Stimulated activated memory B cell treated with anti-CD40 and anti-IgM and Interleukin-4, amounts not matched to agents 10 μg/mL and 1 μg/mL and 100 μg/mL, for 72 hours (primary cell): Measurements from ENCODE around the gene PRSS27.
A peak's percentile ranks its signal among the peaks of the same experiment; 100 is the strongest.

Source experiments
- ATAC-seq: fragments of 150-1000 bp; cut with Tn5 transposase; 2 replicates; pipeline ENCODE4 v1.10.0; 2021
- H3K27ac Mint-ChIP-seq: one replicate; pipeline ENCODE4 v1.8.0; 2022; ENCODE audit warnings: mild to moderate bottlenecking, mixed read lengths
- H3K27me3 Mint-ChIP-seq: one replicate; pipeline ENCODE4 v1.8.0; 2022; ENCODE audit warnings: mixed read lengths
- H3K36me3 Mint-ChIP-seq: one replicate; pipeline ENCODE4 v1.8.0; 2022; ENCODE audit warnings: mixed read lengths
- H3K4me1 Mint-ChIP-seq: one replicate; pipeline ENCODE4 v1.8.0; 2022; ENCODE audit warnings: mixed read lengths
- H3K4me3 Mint-ChIP-seq: one replicate; pipeline ENCODE4 v1.8.0; 2022; ENCODE audit warnings: mild to moderate bottlenecking, moderate library complexity, mixed read lengths
- H3K9me3 Mint-ChIP-seq: one replicate; pipeline ENCODE4 v1.8.0; 2022; ENCODE audit warnings: mixed read lengths

Gene PRSS27

GRCh38 chr16:2720064-2720457 lies at the start of gene PRSS27:
Gene PRSS27, minus strand, starts transcription at chr16:2720224. Its CDS starts 64 bp downstream, at chr16:2720160.
- Mint-ChIP-seq H3K4me3 (peak within 1 kb of the TSS; percentile 88), H3K9me3 (no peaks in the 10 kb centered on the region), H3K4me1 (peaks cover 15% of the 10 kb centered on the region), H3K36me3 (no peaks in the 10 kb centered on the region), H3K27ac (peak within 1 kb of the TSS; percentile 89), H3K27me3 (peaks cover 22% of the 10 kb centered on the region)
- ATAC-seq = no peak

- H3K36me3 Mint-ChIP-seq = peaks cover 72% of the 10 kb centered on the region
- peaks cover 39% of the 10 kb centered on the region for H3K4me1 Mint-ChIP-seq
- H3K27ac Mint-ChIP-seq = peak overlapping the region; percentile 48
- H3K9me3 Mint-ChIP-seq = no peaks in the 10 kb centered on the region
- H3K27me3 Mint-ChIP-seq = no peaks in the 10 kb centered on the region
- peak overlapping the region; percentile 44 for H3K4me3 Mint-ChIP-seq
- ATAC-seq = no peak
Observed at GRCh38 chr16:2769675-2770056, 49.6 kb upstream of the PRSS27 start.

- Mint-ChIP-seq H3K27ac (peak overlapping the region; percentile 48), H3K27me3 (no peaks in the 10 kb centered on the region), H3K4me3 (no peak overlapping the region), H3K36me3 (peaks cover 77% of the 10 kb centered on the region), H3K9me3 (no peaks in the 10 kb centered on the region), H3K4me1 (peaks cover 35% of the 10 kb centered on the region)
- no peak for ATAC-seq
Observed at GRCh38 chr16:2769100-2769529, 49.1 kb upstream of the PRSS27 start.

- no peaks in the 10 kb centered on the region for H3K27me3 Mint-ChIP-seq
- no peaks in the 10 kb centered on the region for H3K9me3 Mint-ChIP-seq
- H3K36me3 Mint-ChIP-seq = peaks cover 83% of the 10 kb centered on the region
- no peak for ATAC-seq
- H3K4me1 Mint-ChIP-seq = peaks cover 33% of the 10 kb centered on the region
- peak overlapping the region; percentile 48 for H3K27ac Mint-ChIP-seq
- no peak overlapping the region for H3K4me3 Mint-ChIP-seq
Observed at GRCh38 chr16:2768403-2769089, 48.5 kb upstream of the PRSS27 start.

DNA sequence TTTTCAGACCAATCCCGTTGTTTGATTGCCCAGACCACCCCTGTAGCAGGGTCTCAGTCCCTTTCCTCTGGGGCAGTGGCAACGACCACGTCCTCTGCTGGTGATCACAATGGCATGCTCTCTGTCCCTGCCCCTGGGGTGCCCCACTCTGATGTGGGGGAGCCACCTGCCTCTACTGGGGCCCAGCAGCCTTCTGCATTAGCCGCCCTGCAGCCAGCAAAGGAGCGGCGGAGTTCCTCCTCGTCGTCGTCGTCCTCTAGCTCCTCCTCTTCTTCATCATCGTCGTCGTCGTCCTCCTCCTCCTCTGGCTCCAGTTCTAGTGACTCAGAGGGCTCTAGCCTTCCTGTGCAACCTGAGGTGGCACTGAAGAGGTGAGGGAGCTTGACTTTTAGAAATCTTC lies 47.9 kb upstream of the PRSS27 start:
- Mint-ChIP-seq H3K9me3 (no peaks in the 10 kb centered on the region), H3K27ac (no peak overlapping the region), H3K27me3 (no peaks in the 10 kb centered on the region), H3K4me1 (peaks cover 34% of the 10 kb centered on the region), H3K36me3 (peaks cover 87% of the 10 kb centered on the region), H3K4me3 (no peak overlapping the region)
- ATAC-seq = no peak

DNA sequence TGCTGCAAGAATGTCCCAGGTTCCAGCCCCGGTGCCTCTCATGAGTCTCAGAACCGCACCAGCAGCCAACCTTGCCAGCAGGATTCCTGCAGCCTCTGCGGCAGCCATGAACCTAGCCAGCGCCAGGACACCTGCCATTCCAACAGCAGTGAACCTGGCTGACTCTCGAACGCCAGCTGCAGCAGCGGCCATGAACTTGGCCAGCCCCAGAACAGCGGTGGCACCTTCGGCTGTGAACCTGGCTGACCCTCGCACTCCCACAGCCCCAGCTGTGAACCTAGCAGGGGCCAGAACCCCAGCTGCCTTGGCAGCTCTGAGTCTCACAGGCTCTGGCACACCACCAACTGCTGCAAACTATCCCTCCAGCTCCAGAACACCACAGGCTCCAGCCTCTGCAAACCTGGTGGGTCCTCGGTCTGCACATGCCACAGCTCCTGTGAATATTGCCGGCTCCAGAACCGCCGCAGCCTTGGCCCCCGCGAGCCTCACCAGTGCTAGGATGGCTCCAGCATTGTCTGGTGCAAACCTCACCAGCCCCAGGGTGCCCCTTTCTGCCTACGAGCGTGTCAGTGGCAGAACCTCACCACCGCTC lies 47.2 kb upstream of the PRSS27 start:
- H3K4me1 Mint-ChIP-seq = peaks cover 33% of the 10 kb centered on the region

DNA sequence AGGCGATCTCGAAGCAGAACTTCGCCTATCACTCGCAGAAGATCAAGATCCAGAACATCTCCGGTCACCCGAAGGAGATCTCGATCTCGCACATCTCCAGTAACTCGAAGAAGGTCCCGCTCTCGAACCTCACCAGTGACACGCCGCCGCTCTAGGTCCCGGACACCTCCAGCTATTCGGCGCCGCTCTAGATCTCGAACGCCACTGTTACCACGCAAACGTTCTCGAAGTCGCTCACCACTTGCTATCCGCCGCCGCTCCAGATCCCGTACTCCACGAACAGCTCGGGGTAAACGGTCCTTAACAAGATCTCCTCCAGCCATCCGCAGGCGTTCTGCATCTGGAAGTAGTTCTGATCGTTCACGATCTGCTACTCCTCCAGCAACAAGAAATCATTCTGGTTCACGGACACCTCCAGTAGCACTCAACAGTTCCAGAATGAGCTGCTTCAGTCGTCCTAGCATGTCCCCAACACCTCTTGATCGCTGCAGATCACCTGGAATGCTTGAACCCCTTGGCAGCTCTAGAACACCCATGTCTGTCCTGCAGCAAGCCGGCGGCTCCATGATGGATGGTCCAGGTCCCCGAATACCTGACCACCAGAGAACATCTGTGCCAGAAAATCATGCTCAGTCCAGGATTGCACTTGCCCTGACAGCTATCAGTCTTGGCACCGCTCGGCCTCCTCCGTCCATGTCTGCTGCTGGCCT lies 46.6 kb upstream of the PRSS27 start:
- Mint-ChIP-seq H3K9me3 (no peaks in the 10 kb centered on the region), H3K4me1 (peaks cover 33% of the 10 kb centered on the region), H3K4me3 (no peak overlapping the region), H3K27me3 (no peaks in the 10 kb centered on the region), H3K36me3 (peaks cover 90% of the 10 kb centered on the region), H3K27ac (no peak overlapping the region)
- ATAC-seq = no peak

More for the DNA sequence above, 47.2 kb upstream of the PRSS27 start:
- H3K27me3 Mint-ChIP-seq = no peaks in the 10 kb centered on the region
- no peak for ATAC-seq
- H3K36me3 Mint-ChIP-seq = peaks cover 87% of the 10 kb centered on the region
- no peaks in the 10 kb centered on the region for H3K9me3 Mint-ChIP-seq
- H3K27ac Mint-ChIP-seq = no peak overlapping the region
- no peak overlapping the region for H3K4me3 Mint-ChIP-seq

GRCh38 chr16:2765462-2766404 lies 45.7 kb upstream of the PRSS27 start:
- H3K36me3 Mint-ChIP-seq = peaks cover 92% of the 10 kb centered on the region
- H3K27me3 Mint-ChIP-seq = no peaks in the 10 kb centered on the region
- peaks cover 28% of the 10 kb centered on the region for H3K4me1 Mint-ChIP-seq
- H3K27ac Mint-ChIP-seq = no peak overlapping the region
- no peaks in the 10 kb centered on the region for H3K9me3 Mint-ChIP-seq
- H3K4me3 Mint-ChIP-seq = no peak overlapping the region
- no peak for ATAC-seq

GRCh38 chr16:2764718-2765117 lies 44.7 kb upstream of the PRSS27 start:
- Mint-ChIP-seq H3K27ac (no peak overlapping the region), H3K36me3 (peaks cover 94% of the 10 kb centered on the region), H3K9me3 (no peaks in the 10 kb centered on the region), H3K4me3 (no peak overlapping the region), H3K27me3 (no peaks in the 10 kb centered on the region), H3K4me1 (peaks cover 29% of the 10 kb centered on the region)
- no peak for ATAC-seq

- ATAC-seq = no peak
- H3K4me1 Mint-ChIP-seq = peaks cover 19% of the 10 kb centered on the region
- no peak overlapping the region for H3K4me3 Mint-ChIP-seq
- H3K36me3 Mint-ChIP-seq = peaks cover 98% of the 10 kb centered on the region
- H3K27me3 Mint-ChIP-seq = no peaks in the 10 kb centered on the region
- H3K27ac Mint-ChIP-seq = no peak overlapping the region
- no peaks in the 10 kb centered on the region for H3K9me3 Mint-ChIP-seq
Observed at GRCh38 chr16:2763173-2763572, 43.1 kb upstream of the PRSS27 start.

DNA sequence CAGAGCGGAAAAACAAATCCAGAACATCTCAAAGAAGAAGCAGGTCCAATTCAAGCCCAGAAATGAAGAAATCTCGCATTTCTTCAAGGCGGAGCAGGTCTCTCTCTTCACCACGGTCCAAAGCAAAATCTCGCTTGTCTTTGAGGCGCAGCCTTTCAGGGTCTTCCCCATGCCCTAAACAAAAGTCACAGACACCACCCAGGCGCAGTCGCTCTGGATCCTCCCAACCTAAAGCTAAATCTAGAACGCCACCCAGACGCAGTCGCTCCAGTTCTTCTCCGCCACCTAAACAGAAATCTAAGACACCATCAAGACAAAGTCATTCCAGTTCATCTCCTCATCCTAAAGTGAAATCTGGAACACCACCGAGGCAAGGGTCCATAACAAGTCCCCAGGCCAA lies 42.7 kb upstream of the PRSS27 start:
- H3K27me3 Mint-ChIP-seq = no peaks in the 10 kb centered on the region
- no peak for ATAC-seq
- H3K4me3 Mint-ChIP-seq = no peak overlapping the region
- H3K9me3 Mint-ChIP-seq = no peaks in the 10 kb centered on the region
- H3K27ac Mint-ChIP-seq = no peak overlapping the region
- H3K36me3 Mint-ChIP-seq = peaks cover 99% of the 10 kb centered on the region
- peaks cover 18% of the 10 kb centered on the region for H3K4me1 Mint-ChIP-seq

DNA sequence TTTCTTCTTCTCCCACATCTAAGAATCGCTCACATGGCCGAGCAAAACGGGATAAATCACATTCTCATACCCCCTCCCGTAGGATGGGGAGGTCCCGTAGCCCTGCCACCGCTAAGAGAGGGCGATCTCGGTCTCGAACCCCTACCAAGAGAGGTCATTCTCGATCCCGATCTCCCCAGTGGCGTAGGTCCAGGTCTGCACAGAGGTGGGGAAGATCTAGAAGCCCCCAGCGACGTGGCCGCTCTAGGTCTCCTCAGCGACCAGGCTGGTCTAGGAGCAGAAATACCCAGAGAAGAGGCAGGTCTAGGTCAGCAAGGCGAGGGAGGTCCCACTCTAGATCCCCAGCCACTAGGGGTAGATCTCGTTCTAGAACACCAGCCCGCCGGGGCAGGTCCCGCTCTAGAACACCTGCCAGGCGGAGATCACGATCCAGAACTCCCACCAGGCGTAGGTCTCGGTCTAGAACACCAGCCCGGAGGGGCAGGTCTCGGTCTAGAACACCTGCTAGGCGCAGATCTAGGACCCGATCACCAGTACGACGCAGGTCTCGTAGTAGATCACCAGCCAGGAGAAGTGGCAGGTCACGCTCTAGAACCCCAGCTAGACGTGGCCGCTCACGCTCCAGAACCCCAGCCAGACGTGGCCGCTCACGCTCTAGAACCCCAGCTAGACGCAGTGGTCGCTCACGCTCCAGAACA lies 42.0 kb upstream of the PRSS27 start:
- H3K4me3 Mint-ChIP-seq = no peak overlapping the region
- no peaks in the 10 kb centered on the region for H3K27me3 Mint-ChIP-seq
- H3K9me3 Mint-ChIP-seq = no peaks in the 10 kb centered on the region
- H3K27ac Mint-ChIP-seq = no peak overlapping the region
- peaks cover 100% of the 10 kb centered on the region for H3K36me3 Mint-ChIP-seq
- ATAC-seq = no peak
- H3K4me1 Mint-ChIP-seq = peaks cover 22% of the 10 kb centered on the region

GRCh38 chr16:2761472-2761871 lies 41.4 kb upstream of the PRSS27 start:
- no peak for ATAC-seq
- H3K27ac Mint-ChIP-seq = no peak overlapping the region
- no peaks in the 10 kb centered on the region for H3K9me3 Mint-ChIP-seq
- H3K4me3 Mint-ChIP-seq = no peak overlapping the region
- peaks cover 100% of the 10 kb centered on the region for H3K36me3 Mint-ChIP-seq
- H3K27me3 Mint-ChIP-seq = no peaks in the 10 kb centered on the region
- H3K4me1 Mint-ChIP-seq = peaks cover 28% of the 10 kb centered on the region

DNA sequence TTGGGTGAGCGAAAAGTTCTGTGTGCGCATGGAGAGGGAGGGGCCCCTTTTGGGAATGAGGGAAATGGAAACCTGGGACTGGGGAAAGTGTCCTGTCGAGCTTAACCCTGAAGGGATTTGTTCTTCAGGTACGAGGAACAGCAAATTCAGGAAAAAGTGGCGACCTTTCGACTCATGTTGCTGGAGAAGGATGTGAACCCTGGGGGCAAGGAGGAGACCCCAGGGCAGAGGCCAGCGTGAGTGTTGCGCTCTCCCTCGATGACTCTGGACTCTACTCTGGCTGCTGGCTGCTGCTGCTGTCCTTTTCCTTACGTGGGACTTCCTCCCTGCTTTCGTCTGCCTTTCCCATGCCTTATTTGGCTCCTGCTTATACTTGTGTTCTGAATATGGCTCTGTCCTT lies 37.3 kb upstream of the PRSS27 start:
- ATAC-seq = no peak
- peaks cover 87% of the 10 kb centered on the region for H3K36me3 Mint-ChIP-seq
- no peaks in the 10 kb centered on the region for H3K9me3 Mint-ChIP-seq
- no peak overlapping the region for H3K4me3 Mint-ChIP-seq
- H3K4me1 Mint-ChIP-seq = peaks cover 51% of the 10 kb centered on the region
- H3K27ac Mint-ChIP-seq = no peak overlapping the region
- H3K27me3 Mint-ChIP-seq = no peaks in the 10 kb centered on the region
